ENCODE data around the gene BTBD7. TPM values are rescaled to one million over a fixed set of nuclear protein-coding genes. Genes with fewer than 3 reads are reported as not detected.

BTBD7 gene
- 10 to 100 TPM; 26.1 to 27.8 TPM for total RNA-seq
- 16.9 TPM for polyA plus RNA-seq (ENCODE audit: insufficient read depth, low read depth, low replicate concordance)
- long read RNA-seq, donor 1, full-length matches to known transcripts = 5 of 21 reads
- long read RNA-seq, donor 1, partial matches to known transcripts = 16 of 21 reads
- long read RNA-seq, donor 1, other reads (novel, unspliced or antisense) = 0 of 21 reads
- long read RNA-seq, donor 2 = 0 reads

GRCh38 chr14:93332853-93333630 lies at the start of gene BTBD7:
Gene BTBD7, minus strand, starts transcription at chr14:93333036. Its CDS starts 36,985 bp downstream, at chr14:93296051.
- peak within 1 kb of the TSS; percentile 85 to 97 for H3K27ac ChIP-seq
- intact Hi-C loops (cut with DNase I; ENCODE audit: low total_unique reads) = no loop called here
- no peaks in the 10 kb centered on the region for H3K9me3 ChIP-seq
- 0 to 1% methylated on average over 14 to 57 of the region's 74 CpGs for WGBS, 2 donors
- H3K4me3 ChIP-seq = peak within 1 kb of the TSS; percentile 82 to 95
- no peaks in the 10 kb centered on the region for H3K27me3 ChIP-seq
- TF ChIP-seq POLR2A (IDR thresholded peaks at IDR 0.05) = no peak
- TF ChIP-seq, protein P1, sequence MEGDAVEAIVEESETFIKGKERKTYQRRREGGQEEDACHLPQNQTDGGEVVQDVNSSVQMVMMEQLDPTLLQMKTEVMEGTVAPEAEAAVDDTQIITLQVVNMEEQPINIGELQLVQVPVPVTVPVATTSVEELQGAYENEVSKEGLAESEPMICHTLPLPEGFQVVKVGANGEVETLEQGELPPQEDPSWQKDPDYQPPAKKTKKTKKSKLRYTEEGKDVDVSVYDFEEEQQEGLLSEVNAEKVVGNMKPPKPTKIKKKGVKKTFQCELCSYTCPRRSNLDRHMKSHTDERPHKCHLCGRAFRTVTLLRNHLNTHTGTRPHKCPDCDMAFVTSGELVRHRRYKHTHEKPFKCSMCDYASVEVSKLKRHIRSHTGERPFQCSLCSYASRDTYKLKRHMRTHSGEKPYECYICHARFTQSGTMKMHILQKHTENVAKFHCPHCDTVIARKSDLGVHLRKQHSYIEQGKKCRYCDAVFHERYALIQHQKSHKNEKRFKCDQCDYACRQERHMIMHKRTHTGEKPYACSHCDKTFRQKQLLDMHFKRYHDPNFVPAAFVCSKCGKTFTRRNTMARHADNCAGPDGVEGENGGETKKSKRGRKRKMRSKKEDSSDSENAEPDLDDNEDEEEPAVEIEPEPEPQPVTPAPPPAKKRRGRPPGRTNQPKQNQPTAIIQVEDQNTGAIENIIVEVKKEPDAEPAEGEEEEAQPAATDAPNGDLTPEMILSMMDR (IDR thresholded peaks at IDR 0.05) = peak in 2 of 3 experiments; percentile 21 to 26
- peaks cover 11% of the 10 kb centered on the region for H3K4me1 ChIP-seq
- no peaks in the 10 kb centered on the region for H3K36me3 ChIP-seq (ENCODE audit: low read depth, missing control alignments)
- peak; percentile 96 for DNase-seq

DNA sequence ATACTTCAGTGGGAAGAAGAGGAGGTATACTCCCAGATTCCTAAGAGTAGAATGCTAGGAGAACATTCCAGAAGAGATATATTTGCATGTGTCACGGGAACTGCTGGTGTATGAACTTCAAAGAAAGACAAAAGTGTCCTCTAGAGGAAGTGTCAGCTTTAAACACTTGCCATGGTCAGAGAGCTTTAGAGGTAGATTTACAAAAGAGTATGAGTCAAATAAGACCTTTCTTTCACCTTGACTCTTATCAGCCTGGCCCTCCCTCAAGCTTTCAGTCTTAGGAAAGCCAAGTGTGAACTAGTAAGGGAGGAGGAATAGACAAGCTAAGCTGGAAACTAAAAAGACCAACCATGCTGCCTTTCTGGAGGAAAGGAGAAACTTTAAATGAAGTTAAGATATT lies 48.8 kb upstream of the BTBD7 start:
- intact Hi-C loops (cut with DNase I; ENCODE audit: low total_unique reads) = no loop called here
- Histone ChIP-seq H3K27me3 (no peaks in the 10 kb centered on the region), H3K4me1 (no peaks in the 10 kb centered on the region), H3K9me3 (no peaks in the 10 kb centered on the region), H3K27ac (no peak overlapping the region), H3K36me3 (ENCODE audit: low read depth, missing control alignments) (no peaks in the 10 kb centered on the region), H3K4me3 (no peak overlapping the region)
- 63 to 77% methylated on average over 1 of the region's 1 CpG for WGBS, 2 donors
- no peak for DNase-seq
- no peak for TF ChIP-seq POLR2A (IDR thresholded peaks at IDR 0.05)
- TF ChIP-seq, protein P1 (IDR thresholded peaks at IDR 0.05) = no peak

DNA sequence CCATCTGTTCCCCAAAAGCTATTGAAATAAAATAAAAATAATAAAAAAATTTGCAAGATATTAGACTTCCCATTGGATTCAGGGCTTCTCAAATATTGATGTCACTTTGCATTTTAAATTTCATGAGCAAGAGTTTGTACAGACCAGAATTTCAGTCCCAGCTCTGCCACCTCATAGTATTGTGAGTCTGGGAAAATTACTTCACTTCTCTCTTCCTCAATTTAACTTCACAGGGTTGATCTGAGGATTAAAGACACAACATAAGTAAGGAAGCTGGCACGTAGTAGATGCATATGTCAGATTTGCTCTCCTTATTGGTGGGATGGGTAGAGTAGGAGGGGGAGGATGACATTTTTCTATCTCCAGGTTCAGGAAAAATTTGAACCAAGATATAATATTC lies 47.0 kb upstream of the BTBD7 start:
- TF ChIP-seq POLR2A (IDR thresholded peaks at IDR 0.05) = no peak
- TF ChIP-seq, protein P1 (IDR thresholded peaks at IDR 0.05) = no peak
- no peaks in the 10 kb centered on the region for H3K27me3 ChIP-seq
- H3K4me3 ChIP-seq = no peak overlapping the region
- no peaks in the 10 kb centered on the region for H3K9me3 ChIP-seq
- H3K4me1 ChIP-seq = no peaks in the 10 kb centered on the region
- no peaks in the 10 kb centered on the region for H3K36me3 ChIP-seq (ENCODE audit: low read depth, missing control alignments)
- H3K27ac ChIP-seq = no peak overlapping the region
- no peak for DNase-seq
- WGBS, 2 donors = 63 to 71% methylated on average over 1 of the region's 1 CpG
- intact Hi-C loops (cut with DNase I; ENCODE audit: low total_unique reads) = no loop called here

GRCh38 chr14:93375673-93376156 lies 42.9 kb upstream of the BTBD7 start:
- no peaks in the 10 kb centered on the region for H3K36me3 ChIP-seq (ENCODE audit: low read depth, missing control alignments)
- TF ChIP-seq POLR2A (IDR thresholded peaks at IDR 0.05) = no peak
- TF ChIP-seq, protein P1 (IDR thresholded peaks at IDR 0.05) = no peak
- H3K9me3 ChIP-seq = no peaks in the 10 kb centered on the region
- no peak for DNase-seq
- no peak overlapping the region for H3K27ac ChIP-seq
- no peaks in the 10 kb centered on the region for H3K27me3 ChIP-seq
- no peak overlapping the region for H3K4me3 ChIP-seq
- intact Hi-C loops (cut with DNase I; ENCODE audit: low total_unique reads) = no loop called here
- no peaks in the 10 kb centered on the region for H3K4me1 ChIP-seq
- 80 to 95% methylated on average over 6 of the region's 6 CpGs for WGBS, 2 donors
